Caco-2 (cell line): ENCODE data around the gene TWNK. TPM values are rescaled to one million over a fixed set of nuclear protein-coding genes. Genes with fewer than 3 reads are reported as not detected.

Experiments
- BruUV-seq: library from RNA; stranded (reverse); fragments of 400-500 nt; replicated peaks from 2 replicates; lab custom pipeline; 2021; lab: Mats Ljungman, UMichigan
- CTCF ChIA-PET: fragments of 300-600 bp; sonication (Branson Sonifier 250); formaldehyde crosslinking; loops from one replicate; lab custom pipeline; 2022; ENCODE audit warnings: antibody characterized with exemption; lab: Charles Lee
- POLR2A ChIA-PET: fragments of 300-600 bp; sonication (Branson Sonifier 250); formaldehyde crosslinking; loops from one replicate; lab custom pipeline; 2022; ENCODE audit warnings: antibody characterized with exemption; lab: Charles Lee
- DNase-seq, 2 experiments: peaks; one replicate each; pipeline versions ENCODE4 v3.0.0 to v3.0.0-alpha.2; 2020 to 2022
- H3K27me3 ChIP-seq: replicated peaks from 2 replicates; pipeline ENCODE4 v1.6.0; 2011; ENCODE audit warnings: low read length; ENCODE audit not compliant: control insufficient read depth, insufficient read depth
- H3K36me3 ChIP-seq: 2 replicates; pipeline ENCODE4 v1.5.1; 2011; ENCODE audit warnings: low read length; ENCODE audit not compliant: control insufficient read depth, insufficient read depth
- H3K4me1 ChIP-seq: fragments of 250-450 bp; sonication (Bioruptor Pico); 2 replicates; pipeline ENCODE4 v1.5.1; 2020; ENCODE audit warnings: mild to moderate bottlenecking
- H3K4me3 ChIP-seq: 2 replicates; pipeline ENCODE4 v1.5.1; 2011; ENCODE audit warnings: low read depth, mild to moderate bottlenecking, control low read depth, low read length
- H3K9me3 ChIP-seq: fragments of 250-450 bp; sonication (Bioruptor Pico); 2 replicates; pipeline ENCODE4 v1.5.1; 2020; ENCODE audit warnings: mild to moderate bottlenecking, moderate library complexity
- H3K27ac Mint-ChIP-seq: one replicate; pipeline ENCODE4 v1.8.0; 2022; ENCODE audit warnings: mixed read lengths; ENCODE audit not compliant: unreplicated experiment
- H3K27me3 Mint-ChIP-seq: one replicate; pipeline ENCODE4 v1.8.0; 2022; ENCODE audit warnings: mixed read lengths; ENCODE audit not compliant: insufficient read depth, unreplicated experiment
- H3K36me3 Mint-ChIP-seq: one replicate; pipeline ENCODE4 v1.8.0; 2022; ENCODE audit warnings: mild to moderate bottlenecking, mixed read lengths; ENCODE audit not compliant: insufficient read depth, unreplicated experiment
- H3K4me1 Mint-ChIP-seq: one replicate; pipeline ENCODE4 v1.8.0; 2022; ENCODE audit warnings: low read depth, mixed read lengths; ENCODE audit not compliant: unreplicated experiment
- H3K4me3 Mint-ChIP-seq: one replicate; pipeline ENCODE4 v1.8.0; 2022; ENCODE audit warnings: mild to moderate bottlenecking, moderate library complexity, mixed read lengths; ENCODE audit not compliant: unreplicated experiment
- H3K9me3 Mint-ChIP-seq: one replicate; pipeline ENCODE4 v1.8.0; 2022; ENCODE audit warnings: mixed read lengths; ENCODE audit not compliant: unreplicated experiment
- intact Hi-C: fragments of 100-400 bp; cut with micrococcal nuclease; formaldehyde crosslinking; loops from one replicate; pipeline ENCODE4 v1.10.0; 2022; ENCODE audit not compliant: unreplicated experiment
- total RNA-seq: library from RNA; stranded (reverse); gene quantifications from 2 replicates; pipeline ENCODE4 v1.2.3, GENCODE V29; 2022
- TF ChIP-seq, protein P1 (sequence below), 2 experiments: fragments of 200-600 bp in 1 of 2; IDR thresholded peaks; 1 replicate in 1 of 2; 2 replicates in 1 of 2; pipeline versions ENCODE4 v1.5.1 to v1.8.0; 2011 to 2022; ENCODE audit warnings: antibody characterized with exemption in 1 of 2, control low read depth in 1 of 2, inconsistent platforms in 1 of 2, low read depth in 1 of 2, low read length in 1 of 2, mild to moderate bottlenecking in 1 of 2, moderate library complexity in 1 of 2; ENCODE audit not compliant: insufficient read depth in 1 of 2, severe bottlenecking in 1 of 2, unreplicated experiment in 1 of 2

Gene TWNK
- total RNA-seq, 1 experiment from 2014 or later, result 29.8 TPM

DNA sequence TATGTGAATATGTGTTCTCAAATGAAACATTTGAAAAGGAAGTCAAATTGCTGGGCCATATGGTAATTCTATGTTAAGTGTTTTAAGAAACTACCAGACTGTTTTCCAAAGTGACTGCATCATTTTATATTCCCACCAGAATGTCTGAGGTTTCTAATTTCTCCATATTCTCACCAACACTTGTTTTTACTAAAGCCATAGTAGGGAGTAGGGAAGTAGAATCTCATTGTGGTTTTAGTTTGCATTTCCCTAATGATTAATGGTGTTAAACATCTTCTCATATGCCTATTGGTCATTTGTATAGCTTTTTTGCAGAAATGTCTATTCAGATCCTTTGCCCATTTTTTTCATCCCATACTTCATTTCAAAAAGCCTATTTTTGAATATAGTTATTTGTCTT is 27.1 kb upstream of the TWNK start:
- Histone ChIP-seq H3K36me3 (no peaks in the 10 kb centered on the region; the same call in 1 of the 2 replicates), H3K4me3 (no peak overlapping the region), H3K4me1 (no peaks in the 10 kb centered on the region), H3K27me3 (no peaks in the 10 kb centered on the region), H3K9me3 (no peaks in the 10 kb centered on the region)
- ChIA-PET POLR2A (no interaction called here), CTCF (no interaction called here)
- Mint-ChIP-seq H3K4me3 (no peak overlapping the region), H3K27me3 (no peaks in the 10 kb centered on the region), H3K4me1 (no peaks in the 10 kb centered on the region), H3K27ac (no peak overlapping the region), H3K9me3 (no peaks in the 10 kb centered on the region), H3K36me3 (peaks cover 24% of the 10 kb centered on the region)
- BruUV-seq, result no TSS peak
- DNase-seq, result no peak
- intact Hi-C loops, result no loop called here
- TF ChIP-seq, protein P1, sequence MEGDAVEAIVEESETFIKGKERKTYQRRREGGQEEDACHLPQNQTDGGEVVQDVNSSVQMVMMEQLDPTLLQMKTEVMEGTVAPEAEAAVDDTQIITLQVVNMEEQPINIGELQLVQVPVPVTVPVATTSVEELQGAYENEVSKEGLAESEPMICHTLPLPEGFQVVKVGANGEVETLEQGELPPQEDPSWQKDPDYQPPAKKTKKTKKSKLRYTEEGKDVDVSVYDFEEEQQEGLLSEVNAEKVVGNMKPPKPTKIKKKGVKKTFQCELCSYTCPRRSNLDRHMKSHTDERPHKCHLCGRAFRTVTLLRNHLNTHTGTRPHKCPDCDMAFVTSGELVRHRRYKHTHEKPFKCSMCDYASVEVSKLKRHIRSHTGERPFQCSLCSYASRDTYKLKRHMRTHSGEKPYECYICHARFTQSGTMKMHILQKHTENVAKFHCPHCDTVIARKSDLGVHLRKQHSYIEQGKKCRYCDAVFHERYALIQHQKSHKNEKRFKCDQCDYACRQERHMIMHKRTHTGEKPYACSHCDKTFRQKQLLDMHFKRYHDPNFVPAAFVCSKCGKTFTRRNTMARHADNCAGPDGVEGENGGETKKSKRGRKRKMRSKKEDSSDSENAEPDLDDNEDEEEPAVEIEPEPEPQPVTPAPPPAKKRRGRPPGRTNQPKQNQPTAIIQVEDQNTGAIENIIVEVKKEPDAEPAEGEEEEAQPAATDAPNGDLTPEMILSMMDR (IDR thresholded peaks at IDR 0.05; ENCODE audit: insufficient read depth in 1 of 2, low read depth in 1 of 2, low read length in 1 of 2, severe bottlenecking in 1 of 2, unreplicated experiment in 1 of 2), result no peak

DNA sequence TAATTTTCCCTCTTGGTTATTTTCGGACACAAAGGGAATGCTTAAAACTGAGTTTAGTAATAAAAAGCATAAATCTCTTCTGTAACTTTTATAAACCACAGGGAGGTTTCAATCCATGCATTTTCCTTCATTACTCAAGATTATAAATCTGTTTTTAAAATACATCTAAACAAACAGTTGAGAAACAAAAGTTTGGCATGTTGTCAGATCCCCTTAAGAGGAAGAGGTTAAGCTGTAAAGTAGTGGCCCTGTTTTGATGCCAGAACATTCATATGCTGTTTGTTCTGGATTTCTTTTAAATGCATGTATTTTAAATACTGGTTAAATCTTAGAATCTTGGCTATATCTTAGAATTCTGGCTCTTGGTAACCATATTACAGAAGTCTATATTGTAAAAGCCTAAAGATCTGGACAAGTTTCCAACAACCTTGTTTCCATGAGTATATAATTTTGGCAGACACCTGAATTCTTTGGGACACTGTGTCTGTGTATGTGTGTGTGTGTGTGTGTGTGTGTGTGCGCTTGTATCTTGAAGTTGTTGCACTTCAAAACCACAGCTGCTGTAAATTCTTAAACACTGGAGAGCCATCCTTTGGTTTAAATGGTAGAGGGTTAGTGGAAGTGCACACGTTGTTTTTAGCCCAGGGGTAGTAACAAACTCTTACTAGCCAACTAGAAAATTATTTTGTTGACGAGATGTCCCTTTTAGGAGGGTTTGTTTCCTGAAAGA is 24.8 kb upstream of the TWNK start:
- no peaks in the 10 kb centered on the region for H3K27me3 Mint-ChIP-seq
- TSS peak; percentile 29 for BruUV-seq
- no peak for DNase-seq
- H3K9me3 Mint-ChIP-seq, result no peaks in the 10 kb centered on the region
- no peak overlapping the region for H3K4me3 ChIP-seq
- H3K36me3 Mint-ChIP-seq, result peaks cover 13% of the 10 kb centered on the region
- H3K4me1 Mint-ChIP-seq, result peaks cover 4% of the 10 kb centered on the region
- intact Hi-C loops, result no loop called here
- no peaks in the 10 kb centered on the region for H3K27me3 ChIP-seq
- no peak overlapping the region for H3K27ac Mint-ChIP-seq
- TF ChIP-seq, protein P1 (IDR thresholded peaks at IDR 0.05; ENCODE audit: insufficient read depth in 1 of 2, low read depth in 1 of 2, low read length in 1 of 2, severe bottlenecking in 1 of 2, unreplicated experiment in 1 of 2), result no peak
- no peaks in the 10 kb centered on the region for H3K4me1 ChIP-seq
- no peaks in the 10 kb centered on the region for H3K9me3 ChIP-seq
- ChIA-PET POLR2A (no interaction called here), CTCF (interaction anchor here (0.6 kb wide), 1 partner anchor 138 kb away, joined by 3 read pairs; no protein-coding TSS in a partner anchor)
- H3K36me3 ChIP-seq, result peaks cover 1% of the 10 kb centered on the region
- no peak overlapping the region for H3K4me3 Mint-ChIP-seq

DNA sequence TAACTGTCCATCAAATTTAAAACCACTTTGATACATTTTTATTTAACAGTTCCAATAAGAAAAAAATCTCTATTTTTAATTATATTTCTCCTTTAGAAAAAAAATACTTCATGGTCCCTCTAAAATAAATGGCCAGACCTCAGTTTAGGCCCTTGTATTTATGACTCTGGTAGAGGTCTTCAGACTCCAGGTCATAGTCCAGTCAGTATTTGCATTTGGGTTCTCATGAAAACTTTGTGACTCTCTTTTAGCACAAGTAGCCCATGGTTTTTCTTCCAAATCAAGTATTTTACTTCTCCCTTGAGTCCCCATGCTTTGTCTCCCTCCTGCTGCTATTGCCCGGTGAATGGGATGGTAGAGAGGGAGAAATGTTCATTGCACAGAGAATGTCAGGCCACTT is 23.5 kb upstream of the TWNK start:
- H3K9me3 ChIP-seq, result no peaks in the 10 kb centered on the region
- peaks cover 15% of the 10 kb centered on the region for H3K4me1 Mint-ChIP-seq
- intact Hi-C loops, result no loop called here
- H3K9me3 Mint-ChIP-seq, result no peaks in the 10 kb centered on the region
- ChIA-PET POLR2A (no interaction called here), CTCF (no interaction called here)
- no peaks in the 10 kb centered on the region for H3K27me3 Mint-ChIP-seq
- H3K27ac Mint-ChIP-seq, result no peak overlapping the region
- DNase-seq, result no peak
- no peak overlapping the region for H3K4me3 Mint-ChIP-seq
- no peak overlapping the region for H3K4me3 ChIP-seq
- no peaks in the 10 kb centered on the region for H3K27me3 ChIP-seq
- TF ChIP-seq, protein P1 (IDR thresholded peaks at IDR 0.05; ENCODE audit: insufficient read depth in 1 of 2, low read depth in 1 of 2, low read length in 1 of 2, severe bottlenecking in 1 of 2, unreplicated experiment in 1 of 2), result no peak
- no TSS peak for BruUV-seq
- peaks cover 9% of the 10 kb centered on the region for H3K36me3 Mint-ChIP-seq
- peaks cover 1% of the 10 kb centered on the region for H3K36me3 ChIP-seq
- peaks cover 2% of the 10 kb centered on the region for H3K4me1 ChIP-seq
